MM.1S (cell line): ENCODE data around the gene PDK4.

Experiments used
- DNase-seq: peaks from one replicate; pipeline ENCODE4 v3.0.0-alpha.2; 2015
- H2AFZ ChIP-seq: fragments of 300-600 bp; sonication (generic); 2 replicates; pipeline ENCODE4 v1.6.0; 2016; ENCODE audit warnings: antibody characterized with exemption, low read length
- H3F3A ChIP-seq: fragments of 300-600 bp; sonication (generic); 2 replicates; pipeline ENCODE4 v1.6.1; 2016; ENCODE audit warnings: mild to moderate bottlenecking, antibody characterized with exemption, low read length, moderate library complexity, mixed read lengths; ENCODE audit not compliant: insufficient read depth
- H3K27ac ChIP-seq: fragments of 300-600 bp; sonication (generic); 2 replicates; pipeline ENCODE4 v1.5.1; 2016; ENCODE audit warnings: mild to moderate bottlenecking, low read length
- H3K27me3 ChIP-seq: fragments of 300-600 bp; sonication (generic); replicated peaks from 2 replicates; pipeline ENCODE4 v1.6.0; 2016; ENCODE audit warnings: low read length; ENCODE audit not compliant: insufficient read depth
- H3K36me3 ChIP-seq: fragments of 300-600 bp; sonication (generic); replicated peaks from 2 replicates; pipeline ENCODE4 v1.6.1; 2016; ENCODE audit warnings: mild to moderate bottlenecking, low read length, mixed read lengths; ENCODE audit not compliant: insufficient read depth
- H3K4me1 ChIP-seq: fragments of 300-600 bp; sonication (generic); 2 replicates; pipeline ENCODE4 v1.6.1; 2016; ENCODE audit warnings: low read length, mixed read lengths
- H3K4me2 ChIP-seq: fragments of 300-600 bp; sonication (generic); 2 replicates; pipeline ENCODE4 v1.6.0; 2016; ENCODE audit warnings: low read depth, low read length
- H3K4me3 ChIP-seq: fragments of 300-600 bp; sonication (generic); 2 replicates; pipeline ENCODE4 v1.5.1; 2016; ENCODE audit warnings: low read length, mixed read lengths
- H3K79me2 ChIP-seq: fragments of 300-600 bp; sonication (generic); 2 replicates; pipeline ENCODE4 v1.6.1; 2016; ENCODE audit warnings: mixed run types, low read length, mixed read lengths
- H3K9ac ChIP-seq: fragments of 300-600 bp; sonication (generic); 2 replicates; pipeline ENCODE4 v1.6.1; 2016; ENCODE audit warnings: low read length, mixed read lengths
- H3K9me2 ChIP-seq: fragments of 300-600 bp; sonication (generic); replicated peaks from 2 replicates; pipeline ENCODE4 v1.6.1; 2016; ENCODE audit warnings: mild to moderate bottlenecking, low read length, mixed read lengths; ENCODE audit not compliant: insufficient read depth
- H3K9me3 ChIP-seq: fragments of 300-600 bp; sonication (generic); replicated peaks from 2 replicates; pipeline ENCODE4 v1.6.1; 2016; ENCODE audit warnings: mild to moderate bottlenecking, low read length, mixed read lengths; ENCODE audit not compliant: insufficient read depth
- H4K20me1 ChIP-seq: fragments of 300-600 bp; sonication (generic); 2 replicates; pipeline ENCODE4 v1.6.1; 2016; ENCODE audit warnings: mild to moderate bottlenecking, low read length, moderate library complexity, mixed read lengths; ENCODE audit not compliant: insufficient read depth
- EZH2 ChIP-seq: fragments of 300-600 bp; sonication (generic); optimal IDR thresholded peaks from 2 replicates; pipeline ENCODE3; 2017; ENCODE audit warnings: low read depth, mild to moderate bottlenecking, antibody characterized with exemption, low read length, mixed read lengths
- EZH2phosphoT487 ChIP-seq: fragments of 300-600 bp; sonication (generic); IDR thresholded peaks from 2 replicates; pipeline ENCODE4 v1.6.1; 2018; ENCODE audit warnings: antibody characterized with exemption, low read length
- TF ChIP-seq, protein P1 (sequence below): fragments of 300-600 bp; sonication (generic); IDR thresholded peaks from 2 replicates; pipeline ENCODE4 v1.5.1; 2016; ENCODE audit warnings: antibody characterized with exemption, low read length, mixed read lengths

The PDK4 gene

DNA sequence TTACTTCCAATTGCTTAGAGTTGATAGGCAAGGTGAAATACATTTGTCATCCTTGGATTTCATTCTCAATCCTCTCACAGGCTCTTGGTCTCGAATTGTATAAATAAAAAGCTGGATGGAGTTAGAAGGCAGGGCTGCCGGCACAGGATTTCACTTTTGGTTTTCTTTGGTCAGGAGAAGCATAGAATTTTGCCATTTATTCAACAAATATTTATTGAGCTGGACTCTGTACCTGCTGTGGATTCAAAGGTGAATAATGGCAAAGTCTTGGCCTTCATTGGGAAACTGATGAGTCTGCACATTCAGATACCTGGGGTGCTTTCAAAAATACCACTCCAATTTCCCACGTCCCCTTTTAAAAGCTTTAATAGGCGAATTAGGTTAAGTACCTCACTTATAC is 49.7 kb downstream of the PDK4 start:
- Histone ChIP-seq H4K20me1 (no peaks in the 10 kb centered on the region), H3K27ac (no peak overlapping the region), H3F3A (no peaks in the 10 kb centered on the region), H3K36me3 (no peaks in the 10 kb centered on the region), H3K4me3 (no peak overlapping the region), H2AFZ (no peak overlapping the region), H3K4me2 (no peak overlapping the region), H3K9me3 (no peaks in the 10 kb centered on the region), H3K27me3 (no peaks in the 10 kb centered on the region), H3K9ac (no peak overlapping the region), H3K4me1 (0 out of 2 replicates have a peak, but pooled peaks cover 4% of the 10 kb centered on the region), H3K79me2 (no peaks in the 10 kb centered on the region), H3K9me2 (no peaks in the 10 kb centered on the region)
- TF ChIP-seq EZH2phosphoT487 (no peak), EZH2 (no peak)
- TF ChIP-seq, protein P1, sequence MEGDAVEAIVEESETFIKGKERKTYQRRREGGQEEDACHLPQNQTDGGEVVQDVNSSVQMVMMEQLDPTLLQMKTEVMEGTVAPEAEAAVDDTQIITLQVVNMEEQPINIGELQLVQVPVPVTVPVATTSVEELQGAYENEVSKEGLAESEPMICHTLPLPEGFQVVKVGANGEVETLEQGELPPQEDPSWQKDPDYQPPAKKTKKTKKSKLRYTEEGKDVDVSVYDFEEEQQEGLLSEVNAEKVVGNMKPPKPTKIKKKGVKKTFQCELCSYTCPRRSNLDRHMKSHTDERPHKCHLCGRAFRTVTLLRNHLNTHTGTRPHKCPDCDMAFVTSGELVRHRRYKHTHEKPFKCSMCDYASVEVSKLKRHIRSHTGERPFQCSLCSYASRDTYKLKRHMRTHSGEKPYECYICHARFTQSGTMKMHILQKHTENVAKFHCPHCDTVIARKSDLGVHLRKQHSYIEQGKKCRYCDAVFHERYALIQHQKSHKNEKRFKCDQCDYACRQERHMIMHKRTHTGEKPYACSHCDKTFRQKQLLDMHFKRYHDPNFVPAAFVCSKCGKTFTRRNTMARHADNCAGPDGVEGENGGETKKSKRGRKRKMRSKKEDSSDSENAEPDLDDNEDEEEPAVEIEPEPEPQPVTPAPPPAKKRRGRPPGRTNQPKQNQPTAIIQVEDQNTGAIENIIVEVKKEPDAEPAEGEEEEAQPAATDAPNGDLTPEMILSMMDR, result no peak
- DNase-seq, result no peak

DNA sequence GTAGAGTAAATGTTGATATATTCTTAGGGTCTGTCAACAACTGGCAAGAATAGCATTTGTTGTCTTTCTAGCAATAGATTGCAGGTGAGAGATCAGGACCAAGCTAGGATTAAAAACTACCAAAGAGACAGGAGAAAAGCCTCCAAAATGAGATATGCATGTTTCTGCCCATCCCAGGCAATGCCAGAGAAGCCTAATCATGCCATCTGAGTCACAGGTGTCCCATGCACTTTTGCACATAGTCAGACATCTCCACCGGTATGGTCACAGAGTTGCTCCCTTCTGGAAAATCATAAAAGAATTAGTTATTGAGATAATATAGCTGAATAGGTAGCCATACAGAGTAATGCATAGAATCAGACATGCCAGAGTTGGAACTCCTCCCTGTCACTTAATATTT is 50.6 kb downstream of the PDK4 start:
- H3K27me3 ChIP-seq, result no peaks in the 10 kb centered on the region
- H3F3A ChIP-seq, result no peaks in the 10 kb centered on the region
- H3K9me3 ChIP-seq, result no peaks in the 10 kb centered on the region
- H3K36me3 ChIP-seq, result no peaks in the 10 kb centered on the region
- H3K9ac ChIP-seq, result no peak overlapping the region
- H3K9me2 ChIP-seq, result no peaks in the 10 kb centered on the region
- DNase-seq, result no peak
- H3K79me2 ChIP-seq, result no peaks in the 10 kb centered on the region
- H3K4me2 ChIP-seq, result peak overlapping the region; percentile 59; the same call in 1 of the 2 replicates
- 0 out of 2 replicates have a peak overlapping the region, but pooled peaks have one; percentile 28 for H3K4me3 ChIP-seq
- TF ChIP-seq EZH2 (no peak), EZH2phosphoT487 (no peak)
- TF ChIP-seq, protein P1, result no peak
- H4K20me1 ChIP-seq, result no peaks in the 10 kb centered on the region
- H3K4me1 ChIP-seq, result 0 out of 2 replicates have a peak, but pooled peaks cover 4% of the 10 kb centered on the region
- H3K27ac ChIP-seq, result no peak overlapping the region
- peak overlapping the region; percentile 49; the same call in 1 of the 2 replicates for H2AFZ ChIP-seq

DNA sequence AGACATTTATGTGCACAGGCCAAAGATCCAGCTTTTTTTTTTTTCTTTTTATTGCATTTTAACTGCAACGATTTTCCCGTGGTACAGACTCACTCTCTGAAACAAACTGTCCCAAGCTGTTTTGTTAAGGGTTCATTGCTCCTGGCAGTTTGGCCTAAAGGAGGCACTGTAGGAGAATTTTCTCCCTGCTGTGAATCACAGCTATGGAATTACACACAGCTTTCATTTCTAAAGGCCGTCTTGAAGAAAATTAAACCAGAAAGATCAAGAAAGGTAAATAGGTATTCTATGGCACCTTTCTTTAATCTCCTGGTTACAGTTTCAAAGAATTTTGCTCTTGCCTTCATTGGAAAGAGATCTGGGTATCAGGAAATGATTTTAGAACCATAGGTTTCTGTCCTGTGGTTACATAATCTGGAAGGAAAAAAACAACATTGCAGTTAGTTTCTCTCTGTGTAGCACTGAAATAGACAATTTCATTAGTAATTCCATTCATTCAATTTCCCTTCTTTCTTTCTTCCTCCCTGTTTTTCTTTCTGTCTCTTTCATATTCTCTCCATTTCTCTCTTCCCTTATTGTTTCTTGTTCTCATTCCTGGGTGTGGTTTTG is 51.2 kb downstream of the PDK4 start:
- Histone ChIP-seq H3K27ac (no peak overlapping the region), H3K9ac (no peak overlapping the region), H3K9me3 (no peaks in the 10 kb centered on the region), H3K4me1 (0 out of 2 replicates have a peak, but pooled peaks cover 4% of the 10 kb centered on the region), H3K27me3 (no peaks in the 10 kb centered on the region), H3K79me2 (no peaks in the 10 kb centered on the region), H2AFZ (peak overlapping the region; percentile 49), H3F3A (no peaks in the 10 kb centered on the region), H3K4me2 (peak overlapping the region; percentile 59), H4K20me1 (no peaks in the 10 kb centered on the region), H3K36me3 (no peaks in the 10 kb centered on the region), H3K9me2 (no peaks in the 10 kb centered on the region), H3K4me3 (peak overlapping the region; percentile 28; the same call in 1 of the 2 replicates)
- TF ChIP-seq, protein P1, result peak; percentile 71
- no peak for TF ChIP-seq EZH2
- peak; percentile 19 for DNase-seq
